HG03460 (cell line): Measurements from ENCODE around the gene ZSCAN31.
"Not testable (repeated sequence)": the region's sequence is repeated elsewhere in the genome, so short reads cannot be mapped to it uniquely, and the experiment has no call there.

Source experiments
- ATAC-seq: cut with Tn5 transposase; IDR thresholded peaks from one replicate; pipeline ENCODE4 v1.9.1; 2021; ENCODE audit not compliant: unreplicated experiment

ZSCAN31 gene

GRCh38 chr6:28335564-28336283 lies at the start of gene ZSCAN31:
Gene ZSCAN31 (minus strand): TSS chr6:28336148. CDS start chr6:28329683, 6,465 bp downstream.
- ATAC-seq: peak; percentile 83

GRCh38 chr6:28384143-28384533 lies 48.2 kb upstream of the ZSCAN31 start:
- no peak for ATAC-seq

GRCh38 chr6:28383235-28384142 lies 47.5 kb upstream of the ZSCAN31 start:
- ATAC-seq: peak; percentile 91

- no peak for ATAC-seq
Observed at GRCh38 chr6:28380381-28380780, 44.4 kb upstream of the ZSCAN31 start.

- ATAC-seq: no peak
Observed at GRCh38 chr6:28378644-28379043, 42.7 kb upstream of the ZSCAN31 start.

GRCh38 chr6:28377879-28378278 lies 41.9 kb upstream of the ZSCAN31 start:
- ATAC-seq: no peak

- no peak for ATAC-seq
Observed at GRCh38 chr6:28373925-28374324, 38.0 kb upstream of the ZSCAN31 start.

GRCh38 chr6:28371706-28372451 lies 35.9 kb upstream of the ZSCAN31 start:
- no peak for ATAC-seq

GRCh38 chr6:28371280-28371679 lies 35.3 kb upstream of the ZSCAN31 start:
- no peak for ATAC-seq

- ATAC-seq: no peak
Observed at GRCh38 chr6:28370440-28370839, 34.5 kb upstream of the ZSCAN31 start.

GRCh38 chr6:28369463-28369862 lies 33.5 kb upstream of the ZSCAN31 start:
- ATAC-seq: no peak

GRCh38 chr6:28368522-28368921 lies 32.6 kb upstream of the ZSCAN31 start:
- ATAC-seq: no peak

GRCh38 chr6:28365590-28365989 lies 29.6 kb upstream of the ZSCAN31 start:
- ATAC-seq: not testable (repeated sequence)

GRCh38 chr6:28360961-28361360 lies 25.0 kb upstream of the ZSCAN31 start:
- no peak for ATAC-seq

GRCh38 chr6:28359562-28359961 lies 23.6 kb upstream of the ZSCAN31 start:
- ATAC-seq: not testable (repeated sequence)

- ATAC-seq: no peak
Observed at GRCh38 chr6:28357036-28357435, 21.1 kb upstream of the ZSCAN31 start.

GRCh38 chr6:28356666-28357020 lies 20.7 kb upstream of the ZSCAN31 start:
- ATAC-seq: no peak

GRCh38 chr6:28355743-28356665 lies 20.1 kb upstream of the ZSCAN31 start:
- ATAC-seq: peak; percentile 57

GRCh38 chr6:28354688-28355554 lies 19.0 kb upstream of the ZSCAN31 start:
- no peak for ATAC-seq
